Measurements from ENCODE around the gene CEP112.

DNA sequence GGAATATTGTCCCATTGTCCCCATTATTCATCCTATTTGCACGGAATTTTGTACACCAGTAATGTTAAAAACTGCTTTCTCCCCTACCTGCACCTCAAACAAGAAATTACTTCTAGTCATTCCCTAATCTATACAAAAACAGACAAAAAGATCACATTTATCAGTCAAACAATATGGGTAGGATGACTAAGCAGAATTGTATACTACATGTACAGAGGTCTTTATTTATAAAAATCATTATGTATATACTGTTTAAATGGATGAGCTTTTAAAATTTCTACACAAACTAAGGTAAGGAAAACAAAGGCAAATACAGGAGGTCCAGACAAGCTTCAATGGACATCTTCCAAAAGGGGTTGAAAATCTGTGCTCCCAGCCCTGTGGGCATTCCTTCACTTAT is 137.7 kb downstream of the CEP112 start:
- TF ChIP-seq TARDBP (IDR thresholded peaks at IDR 0.05) (no peak), L3MBTL2 (conservative IDR thresholded peaks at IDR 0.05) (no peak), SP1 (IDR thresholded peaks at IDR 0.05) (no peak), ELF4 (IDR thresholded peaks at IDR 0.05) (no peak), HDGF (IDR thresholded peaks at IDR 0.05; ENCODE audit: borderline replicate concordance) (no peak), BHLHE40 (IDR thresholded peaks at IDR 0.05; ENCODE audit: borderline replicate concordance) (no peak)
- TF ChIP-seq, protein P1, sequence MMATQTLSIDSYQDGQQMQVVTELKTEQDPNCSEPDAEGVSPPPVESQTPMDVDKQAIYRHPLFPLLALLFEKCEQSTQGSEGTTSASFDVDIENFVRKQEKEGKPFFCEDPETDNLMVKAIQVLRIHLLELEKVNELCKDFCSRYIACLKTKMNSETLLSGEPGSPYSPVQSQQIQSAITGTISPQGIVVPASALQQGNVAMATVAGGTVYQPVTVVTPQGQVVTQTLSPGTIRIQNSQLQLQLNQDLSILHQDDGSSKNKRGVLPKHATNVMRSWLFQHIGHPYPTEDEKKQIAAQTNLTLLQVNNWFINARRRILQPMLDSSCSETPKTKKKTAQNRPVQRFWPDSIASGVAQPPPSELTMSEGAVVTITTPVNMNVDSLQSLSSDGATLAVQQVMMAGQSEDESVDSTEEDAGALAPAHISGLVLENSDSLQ (IDR thresholded peaks at IDR 0.05): no peak

Measured in HEK293T (cell line).